DND-41 (cell line): Measurements from ENCODE around the gene PARP1.

Source experiments
- ATAC-seq: fragments of 200-7000 bp; cut with Tn5 transposase; 3 replicates; pipeline ENCODE4 v1.9.1; 2021; ENCODE audit warnings: low read depth; ENCODE audit not compliant: insufficient read depth
- DNase-seq: peaks from one replicate; pipeline ENCODE4 v3.0.0-alpha.2; 2020
- H2AFZ ChIP-seq: 2 replicates; pipeline ENCODE4 v1.6.0; 2012; ENCODE audit warnings: low read depth, low read length
- H3K27ac ChIP-seq: 2 replicates; pipeline ENCODE4 v1.5.1; 2012; ENCODE audit warnings: low read length, inconsistent platforms
- H3K27me3 ChIP-seq: fragments of 200-600 bp; sonication (generic); 2 replicates; pipeline ENCODE4 v1.6.0; 2012; ENCODE audit warnings: low read length, mild to moderate bottlenecking, inconsistent platforms; ENCODE audit not compliant: insufficient read depth, poor library complexity
- H3K36me3 ChIP-seq: 2 replicates; pipeline ENCODE4 v1.5.1; 2012; ENCODE audit warnings: low read length, inconsistent platforms; ENCODE audit not compliant: insufficient read depth
- H3K4me1 ChIP-seq: 2 replicates; pipeline ENCODE4 v1.5.1; 2012; ENCODE audit warnings: mild to moderate bottlenecking, low read length; ENCODE audit not compliant: insufficient read depth
- H3K4me2 ChIP-seq: 2 replicates; pipeline ENCODE4 v1.6.0; 2012; ENCODE audit warnings: mild to moderate bottlenecking, moderate library complexity, low read length, inconsistent platforms; ENCODE audit not compliant: insufficient read depth
- H3K4me3 ChIP-seq, 2 experiments: fragments of 200-600 bp in 1 of 2; shearing (Covaris generic) in 1 of 2; 2 replicates each; pipeline ENCODE4 v1.5.1; 2012 to 2016; ENCODE audit warnings: inconsistent platforms in 2 of 2, low read length in 2 of 2, mild to moderate bottlenecking in 2 of 2, low read depth in 1 of 2, moderate library complexity in 1 of 2
- H3K79me2 ChIP-seq: 2 replicates; pipeline ENCODE4 v1.6.0; 2012; ENCODE audit warnings: low read length, inconsistent platforms; ENCODE audit not compliant: insufficient read depth
- H3K9ac ChIP-seq: 2 replicates; pipeline ENCODE4 v1.6.0; 2012; ENCODE audit warnings: low read depth, mild to moderate bottlenecking, inconsistent platforms, low read length, moderate library complexity
- H3K9me3 ChIP-seq: 2 replicates; pipeline ENCODE4 v1.5.1; 2012; ENCODE audit warnings: low read length, moderate library complexity, mild to moderate bottlenecking, inconsistent platforms; ENCODE audit not compliant: insufficient read depth, severe bottlenecking
- H4K20me1 ChIP-seq: 2 replicates; pipeline ENCODE4 v1.6.0; 2012; ENCODE audit warnings: low read length; ENCODE audit not compliant: insufficient read depth
- CTCF ChIP-seq: IDR thresholded peaks from 2 replicates; pipeline ENCODE4 v1.5.1; 2012; ENCODE audit warnings: borderline replicate concordance, low read length, moderate library complexity, mild to moderate bottlenecking; ENCODE audit not compliant: poor library complexity, severe bottlenecking; ENCODE audit errors: extremely low read depth
- EZH2 ChIP-seq: IDR thresholded peaks from 3 replicates; pipeline ENCODE4 v1.6.1; 2012; ENCODE audit warnings: borderline replicate concordance, low read depth, mild to moderate bottlenecking, moderate library complexity, low read length, inconsistent platforms; ENCODE audit not compliant: severe bottlenecking

Gene PARP1

GRCh38 chr1:226409392-226409791, 1.5 kb upstream of the PARP1 start:
- no peak overlapping the region for H2AFZ ChIP-seq
- no peak for DNase-seq
- peaks cover 8% of the 10 kb centered on the region for H3K36me3 ChIP-seq
- H3K79me2 ChIP-seq: peaks cover 32% of the 10 kb centered on the region
- H3K4me1 ChIP-seq: peaks cover 33% of the 10 kb centered on the region
- no peaks in the 10 kb centered on the region for H3K9me3 ChIP-seq
- H3K4me3 ChIP-seq: no peak overlapping the region
- no peaks in the 10 kb centered on the region for H3K27me3 ChIP-seq
- H3K27ac ChIP-seq: no peak overlapping the region
- H4K20me1 ChIP-seq: peaks cover 23% of the 10 kb centered on the region
- no peak for ATAC-seq
- no peak overlapping the region for H3K9ac ChIP-seq
- H3K4me2 ChIP-seq: no peak overlapping the region
- no peak for TF ChIP-seq EZH2
- no peak for TF ChIP-seq CTCF

- peaks cover 37% of the 10 kb centered on the region for H3K4me1 ChIP-seq
- peaks cover 9% of the 10 kb centered on the region for H3K36me3 ChIP-seq
- DNase-seq (no peak), ATAC-seq (no peak)
- no peak overlapping the region for H3K27ac ChIP-seq
- no peaks in the 10 kb centered on the region for H3K27me3 ChIP-seq
- H2AFZ ChIP-seq: peak overlapping the region; percentile 84
- peaks cover 31% of the 10 kb centered on the region for H4K20me1 ChIP-seq
- peak overlapping the region in 1 of 2 experiments; percentile 72; a peak in 2 of 4 replicates for H3K4me3 ChIP-seq
- peaks cover 40% of the 10 kb centered on the region for H3K79me2 ChIP-seq
- H3K4me2 ChIP-seq: peak overlapping the region; percentile 96
- TF ChIP-seq EZH2 (no peak), CTCF (no peak)
- no peaks in the 10 kb centered on the region for H3K9me3 ChIP-seq
- peak overlapping the region; percentile 61 for H3K9ac ChIP-seq
Observed at GRCh38 chr1:226408285-226409184, 642 bp upstream of the PARP1 start.

- Histone ChIP-seq H3K4me3 (peak overlapping the region; percentile 72 to 86), H3K36me3 (peaks cover 21% of the 10 kb centered on the region), H3K79me2 (peaks cover 54% of the 10 kb centered on the region), H3K4me1 (peaks cover 37% of the 10 kb centered on the region), H3K9me3 (no peaks in the 10 kb centered on the region), H2AFZ (peak overlapping the region; percentile 84), H3K4me2 (peak overlapping the region; percentile 96), H3K9ac (peak overlapping the region; percentile 61), H3K27me3 (no peaks in the 10 kb centered on the region), H4K20me1 (peaks cover 45% of the 10 kb centered on the region), H3K27ac (peak overlapping the region; percentile 77)
- TF ChIP-seq EZH2 (no peak), CTCF (no peak)
- ATAC-seq (no peak), DNase-seq (no peak)
Observed at GRCh38 chr1:226407199-226407496, 745 bp downstream of the PARP1 start.
